ENCODE data around the gene CLCA4.
A peak's percentile ranks its signal among the peaks of the same experiment; 100 is the strongest.

DNA sequence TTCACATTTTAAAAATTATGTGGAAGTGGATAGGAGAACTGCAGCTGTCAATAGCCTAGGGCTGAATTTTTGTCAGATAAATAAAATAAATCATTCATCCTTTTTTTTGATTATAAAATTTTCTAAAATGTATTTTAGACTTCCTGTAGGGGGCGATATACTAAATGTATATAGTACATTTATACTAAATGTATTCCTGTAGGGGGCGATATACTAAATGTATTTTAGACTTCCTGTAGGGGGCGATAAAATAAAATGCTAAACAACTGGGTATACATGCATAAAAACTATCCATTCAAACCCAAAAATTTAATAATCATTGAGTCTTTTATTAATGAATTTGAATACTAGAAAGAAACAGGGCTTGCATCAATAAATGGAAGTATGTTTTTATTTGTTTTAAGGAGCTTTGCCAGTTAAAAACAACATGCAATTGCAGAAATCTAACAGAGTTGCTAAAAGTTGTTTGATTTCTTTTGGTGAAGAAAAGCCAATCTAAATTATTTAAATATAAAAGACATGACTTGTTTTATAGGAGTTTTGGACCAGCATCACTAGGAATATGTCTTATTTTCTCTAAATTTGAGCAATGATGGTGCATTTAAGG lies 46.8 kb upstream of the CLCA4 start:
- TF ChIP-seq, protein P1, sequence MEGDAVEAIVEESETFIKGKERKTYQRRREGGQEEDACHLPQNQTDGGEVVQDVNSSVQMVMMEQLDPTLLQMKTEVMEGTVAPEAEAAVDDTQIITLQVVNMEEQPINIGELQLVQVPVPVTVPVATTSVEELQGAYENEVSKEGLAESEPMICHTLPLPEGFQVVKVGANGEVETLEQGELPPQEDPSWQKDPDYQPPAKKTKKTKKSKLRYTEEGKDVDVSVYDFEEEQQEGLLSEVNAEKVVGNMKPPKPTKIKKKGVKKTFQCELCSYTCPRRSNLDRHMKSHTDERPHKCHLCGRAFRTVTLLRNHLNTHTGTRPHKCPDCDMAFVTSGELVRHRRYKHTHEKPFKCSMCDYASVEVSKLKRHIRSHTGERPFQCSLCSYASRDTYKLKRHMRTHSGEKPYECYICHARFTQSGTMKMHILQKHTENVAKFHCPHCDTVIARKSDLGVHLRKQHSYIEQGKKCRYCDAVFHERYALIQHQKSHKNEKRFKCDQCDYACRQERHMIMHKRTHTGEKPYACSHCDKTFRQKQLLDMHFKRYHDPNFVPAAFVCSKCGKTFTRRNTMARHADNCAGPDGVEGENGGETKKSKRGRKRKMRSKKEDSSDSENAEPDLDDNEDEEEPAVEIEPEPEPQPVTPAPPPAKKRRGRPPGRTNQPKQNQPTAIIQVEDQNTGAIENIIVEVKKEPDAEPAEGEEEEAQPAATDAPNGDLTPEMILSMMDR (IDR thresholded peaks at IDR 0.05) = peak in 1 of 3 donors; percentile 74
- TF ChIP-seq POLR2A (IDR thresholded peaks at IDR 0.05) = no peak

Measured in lower leg skin (tissue), 3 donors.